A549 (cell line): ENCODE measurements around the gene NCAPH2.

Experiments
- BHLHE40 ChIP-seq: IDR thresholded peaks from 2 replicates; pipeline ENCODE4 v1.6.1; 2012; ENCODE audit warnings: low read depth, low read length, inconsistent platforms
- E2F6 ChIP-seq: IDR thresholded peaks from 2 replicates; pipeline ENCODE4 v1.6.1; 2012; ENCODE audit warnings: low read depth, borderline replicate concordance
- EP300 ChIP-seq, 2 experiments: fragments of >200 bp; sonication (Bioruptor Twin); formaldehyde crosslinking; IDR thresholded peaks; 2 replicates in 1 of 2; 3 replicates in 1 of 2; pipeline ENCODE4 v1.6.1; 2016 to 2017
- ESRRA ChIP-seq: fragments of 150-350 bp; IDR thresholded peaks from 2 replicates; pipeline ENCODE4 v1.6.1; 2014; ENCODE audit warnings: mild to moderate bottlenecking, low read length, borderline replicate concordance
- MYC ChIP-seq: IDR thresholded peaks from 2 replicates; pipeline ENCODE4 v1.6.1; 2012; ENCODE audit warnings: mild to moderate bottlenecking, inconsistent platforms, low read length, improper control_type of control experiment, borderline replicate concordance
- POLR2A ChIP-seq: IDR thresholded peaks from 2 replicates; pipeline ENCODE4 v1.6.1; 2012; ENCODE audit warnings: mild to moderate bottlenecking, low read length
- ZNF302 ChIP-seq: fragments of 250-450 bp; sonication (Bioruptor Pico); IDR thresholded peaks from 2 replicates; pipeline ENCODE4 v1.9.0; 2021; ENCODE audit warnings: inconsistent platforms, mild to moderate bottlenecking, moderate library complexity
- TF ChIP-seq, protein P1 (sequence below): fragments of >200 bp; sonication (Bioruptor Twin); formaldehyde crosslinking; IDR thresholded peaks from 3 replicates; pipeline ENCODE4 v1.5.1; 2016

DNA sequence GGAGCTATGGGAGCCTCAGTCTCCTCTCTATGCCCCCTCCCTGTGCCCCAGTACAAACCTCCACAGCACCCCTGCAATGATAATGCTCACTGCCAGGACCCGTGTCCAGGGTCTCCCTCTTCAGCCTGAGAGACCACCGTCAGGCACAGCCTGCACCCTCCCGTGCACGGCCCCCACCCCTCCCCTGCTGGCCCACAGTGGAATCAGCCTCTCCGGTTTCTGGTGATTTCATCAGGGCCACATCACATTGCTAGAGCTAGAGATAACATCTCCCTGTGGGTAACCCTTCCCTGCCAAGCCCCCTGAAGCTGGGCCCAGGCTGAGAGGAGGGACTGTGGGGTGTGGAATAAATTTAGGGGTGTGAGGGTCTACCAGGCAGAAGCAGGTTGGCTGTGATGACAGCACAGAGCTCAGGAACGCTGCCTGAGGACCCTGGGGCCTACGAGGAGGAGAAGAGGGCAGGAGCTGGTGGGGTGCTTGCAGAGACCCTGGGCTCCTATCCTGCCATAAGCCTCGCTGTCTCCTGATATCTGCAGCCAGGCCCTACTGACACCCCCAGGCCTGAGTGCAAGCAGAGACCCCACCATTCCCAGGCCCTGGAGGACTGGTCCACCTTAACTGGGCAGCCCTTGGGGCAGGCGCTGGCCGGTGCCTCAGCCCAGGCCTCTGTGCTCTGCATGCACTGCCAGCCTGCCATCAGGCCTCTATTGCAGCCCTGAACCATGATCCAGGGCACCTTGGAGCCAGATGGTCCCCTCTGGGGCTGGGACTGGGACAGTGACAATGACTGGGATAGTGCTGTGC lies 37.7 kb downstream of the NCAPH2 start, which contains the start of gene KLHDC7B:
- no peak for TF ChIP-seq POLR2A
- TF ChIP-seq MYC, result no peak
- no peak for TF ChIP-seq E2F6
- TF ChIP-seq, protein P1, sequence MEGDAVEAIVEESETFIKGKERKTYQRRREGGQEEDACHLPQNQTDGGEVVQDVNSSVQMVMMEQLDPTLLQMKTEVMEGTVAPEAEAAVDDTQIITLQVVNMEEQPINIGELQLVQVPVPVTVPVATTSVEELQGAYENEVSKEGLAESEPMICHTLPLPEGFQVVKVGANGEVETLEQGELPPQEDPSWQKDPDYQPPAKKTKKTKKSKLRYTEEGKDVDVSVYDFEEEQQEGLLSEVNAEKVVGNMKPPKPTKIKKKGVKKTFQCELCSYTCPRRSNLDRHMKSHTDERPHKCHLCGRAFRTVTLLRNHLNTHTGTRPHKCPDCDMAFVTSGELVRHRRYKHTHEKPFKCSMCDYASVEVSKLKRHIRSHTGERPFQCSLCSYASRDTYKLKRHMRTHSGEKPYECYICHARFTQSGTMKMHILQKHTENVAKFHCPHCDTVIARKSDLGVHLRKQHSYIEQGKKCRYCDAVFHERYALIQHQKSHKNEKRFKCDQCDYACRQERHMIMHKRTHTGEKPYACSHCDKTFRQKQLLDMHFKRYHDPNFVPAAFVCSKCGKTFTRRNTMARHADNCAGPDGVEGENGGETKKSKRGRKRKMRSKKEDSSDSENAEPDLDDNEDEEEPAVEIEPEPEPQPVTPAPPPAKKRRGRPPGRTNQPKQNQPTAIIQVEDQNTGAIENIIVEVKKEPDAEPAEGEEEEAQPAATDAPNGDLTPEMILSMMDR, result no peak
- no peak for TF ChIP-seq EP300 (IDR thresholded peaks at IDR 0.05)
- TF ChIP-seq ESRRA, result no peak
- no peak for TF ChIP-seq ZNF302 (CRISPR knock-in tag)
- no peak for TF ChIP-seq BHLHE40
